Mucosa of rectum (tissue), 2 donors: ENCODE data around the gene CPEB1.
A peak's percentile ranks its signal among the peaks of the same experiment; 100 is the strongest.
"Not testable (repeated sequence)": the region's sequence is repeated elsewhere in the genome, so short reads cannot be mapped to it uniquely, and the experiment has no call there.

Experiments used
- H3K27ac ChIP-seq, 2 donors: one replicate each; pipeline ENCODE4 v1.7.0; 2013; ENCODE audit warnings: inconsistent platforms in 2 of 2, low read depth in 2 of 2, low read length in 2 of 2
- H3K27me3 ChIP-seq, 2 donors: one replicate each; pipeline ENCODE4 v1.7.0; 2013; ENCODE audit warnings: low read length in 2 of 2; ENCODE audit not compliant: control insufficient read depth in 2 of 2, insufficient read depth in 2 of 2
- H3K36me3 ChIP-seq, 2 donors: one replicate each; pipeline ENCODE4 v1.7.0; 2013; ENCODE audit warnings: low read length in 2 of 2; ENCODE audit not compliant: control insufficient read depth in 2 of 2, insufficient read depth in 2 of 2
- H3K4me1 ChIP-seq, 2 donors: one replicate each; pipeline ENCODE4 v1.7.0; 2013; ENCODE audit warnings: low read length in 2 of 2, mild to moderate bottlenecking in 1 of 2; ENCODE audit not compliant: control insufficient read depth in 2 of 2, insufficient read depth in 2 of 2
- H3K4me3 ChIP-seq, 2 donors: one replicate each; pipeline ENCODE4 v1.7.0; 2013; ENCODE audit warnings: low read length in 2 of 2
- H3K9ac ChIP-seq, 2 donors: one replicate each; pipeline ENCODE4 v1.7.0; 2013; ENCODE audit warnings: low read length in 2 of 2, low read depth in 1 of 2, mild to moderate bottlenecking in 1 of 2
- H3K9me3 ChIP-seq, 2 donors: one replicate each; pipeline ENCODE4 v1.7.0; 2013; ENCODE audit warnings: low read length in 2 of 2; ENCODE audit not compliant: control insufficient read depth in 2 of 2
- donor health status: healthy.
- donor health status: Normal muscosa, but diverticular disease.

Gene CPEB1

GRCh38 chr15:82539691-82540054 is 107.5 kb downstream of the CPEB1 start:
- peak overlapping the region; percentile 78 to 84 for H3K4me3 ChIP-seq
- H3K9me3 ChIP-seq, result no peaks in the 10 kb centered on the region
- peaks cover 29 to 31% of the 10 kb centered on the region in 2 donors for H3K36me3 ChIP-seq
- peaks cover 0 to 2% of the 10 kb centered on the region in 2 donors for H3K27me3 ChIP-seq
- H3K27ac ChIP-seq, result peak overlapping the region; percentile 62 to 83
- H3K9ac ChIP-seq, result peak overlapping the region; percentile 88 to 94
- peaks cover 5 to 14% of the 10 kb centered on the region in 2 donors for H3K4me1 ChIP-seq

GRCh38 chr15:82538961-82539690 is 108.0 kb downstream of the CPEB1 start:
- Histone ChIP-seq H3K36me3 (peaks cover 29 to 36% of the 10 kb centered on the region in 2 donors), H3K9me3 (no peaks in the 10 kb centered on the region), H3K4me3 (peak overlapping the region; percentile 78 to 84), H3K9ac (peak overlapping the region; percentile 88 to 94), H3K27me3 (no peaks in the 10 kb centered on the region), H3K4me1 (peaks cover 5 to 14% of the 10 kb centered on the region in 2 donors), H3K27ac (peak overlapping the region in 1 of 2 donors; percentile 83)

- H3K27me3 ChIP-seq, result no peaks in the 10 kb centered on the region
- H3K4me3 ChIP-seq, result no peak overlapping the region
- peaks cover 5 to 14% of the 10 kb centered on the region in 2 donors for H3K4me1 ChIP-seq
- no peaks in the 10 kb centered on the region for H3K9me3 ChIP-seq
- peaks cover 33 to 36% of the 10 kb centered on the region in 2 donors for H3K36me3 ChIP-seq
- H3K27ac ChIP-seq, result no peak overlapping the region
- no peak overlapping the region for H3K9ac ChIP-seq
These were observed 109.7 kb downstream of the CPEB1 start for GRCh38 chr15:82537351-82537908.

GRCh38 chr15:82536409-82537350 is 110.5 kb downstream of the CPEB1 start:
- H3K27ac ChIP-seq, result no peak overlapping the region

GRCh38 chr15:82535566-82536408 is 111.4 kb downstream of the CPEB1 start:
- Histone ChIP-seq H3K4me3 (no peak overlapping the region), H3K4me1 (peaks cover 0 to 9% of the 10 kb centered on the region in 2 donors), H3K27me3 (no peaks in the 10 kb centered on the region), H3K36me3 (peaks cover 33 to 36% of the 10 kb centered on the region in 2 donors), H3K9me3 (no peaks in the 10 kb centered on the region), H3K9ac (no peak overlapping the region), H3K27ac (no peak overlapping the region)

More at GRCh38 chr15:82536409-82537350, 110.5 kb downstream of the CPEB1 start:
- Histone ChIP-seq H3K9ac (no peak overlapping the region), H3K27me3 (no peaks in the 10 kb centered on the region), H3K4me3 (no peak overlapping the region), H3K9me3 (no peaks in the 10 kb centered on the region), H3K4me1 (peaks cover 5 to 14% of the 10 kb centered on the region in 2 donors), H3K36me3 (peaks cover 33 to 36% of the 10 kb centered on the region in 2 donors)

- H3K9ac ChIP-seq, H3K9me3 ChIP-seq, H3K4me3 ChIP-seq, H3K27ac ChIP-seq, H3K27me3 ChIP-seq, H3K4me1 ChIP-seq: not testable (repeated sequence)
- peaks cover 33 to 36% of the 10 kb centered on the region in 2 donors for H3K36me3 ChIP-seq
These were observed 112.0 kb downstream of the CPEB1 start for GRCh38 chr15:82535151-82535550.

GRCh38 chr15:82534457-82534861 is 112.7 kb downstream of the CPEB1 start:
- not testable (repeated sequence) for H3K27me3 ChIP-seq, H3K9ac ChIP-seq, H3K4me1 ChIP-seq, H3K4me3 ChIP-seq, H3K27ac ChIP-seq, H3K9me3 ChIP-seq
- peaks cover 33 to 36% of the 10 kb centered on the region in 2 donors for H3K36me3 ChIP-seq

- Histone ChIP-seq H3K4me1 (peaks cover 0 to 7% of the 10 kb centered on the region in 2 donors), H3K9ac (no peak overlapping the region), H3K27me3 (no peaks in the 10 kb centered on the region), H3K36me3 (peaks cover 33 to 36% of the 10 kb centered on the region in 2 donors), H3K27ac (no peak overlapping the region), H3K4me3 (no peak overlapping the region), H3K9me3 (no peaks in the 10 kb centered on the region)
These were observed 113.4 kb downstream of the CPEB1 start for GRCh38 chr15:82533801-82534200.

GRCh38 chr15:82532991-82533481 is 114.1 kb downstream of the CPEB1 start:
- H3K9ac ChIP-seq, result no peak overlapping the region
- peaks cover 0 to 2% of the 10 kb centered on the region in 2 donors for H3K4me1 ChIP-seq
- H3K27ac ChIP-seq, result no peak overlapping the region
- peaks cover 28 to 31% of the 10 kb centered on the region in 2 donors for H3K36me3 ChIP-seq
- H3K9me3 ChIP-seq, result no peaks in the 10 kb centered on the region
- H3K4me3 ChIP-seq, result no peak overlapping the region
- no peaks in the 10 kb centered on the region for H3K27me3 ChIP-seq
